HEK293 (cell line): Measurements from ENCODE around the gene C16orf95.

Experiments used
- CTCF ChIA-PET: fragments of 350-600 bp; formaldehyde crosslinking; extraction: SDS; loops from one replicate; lab custom pipeline; 2021; ENCODE audit warnings: antibody characterized with exemption; lab: Yijun Ruan, JAX
- POLR2A ChIA-PET: fragments of 300-600 bp; formaldehyde crosslinking; extraction: SDS; loops from one replicate; lab custom pipeline; 2020; ENCODE audit warnings: antibody characterized with exemption, inconsistent platforms; lab: Yijun Ruan, JAX
- H3K27ac ChIP-seq: fragments of 200-500 bp; sonication (Bioruptor generic); 2 replicates; pipeline ENCODE4 v1.5.1; 2014; ENCODE audit warnings: low read depth, low read length, control low read depth, inconsistent platforms; ENCODE audit errors: extremely low read depth
- H3K36me3 ChIP-seq, 2 experiments: fragments of 200-500 bp in 1 of 2; sonication (Bioruptor generic) in 1 of 2; 1 replicate in 1 of 2; 2 replicates in 1 of 2; pipeline ENCODE4 v1.5.1; 2014 to 2017; ENCODE audit warnings: inconsistent platforms in 2 of 2, low read length in 2 of 2; ENCODE audit not compliant: control insufficient read depth in 2 of 2, insufficient read depth in 1 of 2
- H3K4me1 ChIP-seq: fragments of 200-500 bp; sonication (Bioruptor generic); 2 replicates; pipeline ENCODE4 v1.5.1; 2014; ENCODE audit warnings: mild to moderate bottlenecking, low read length, inconsistent platforms; ENCODE audit not compliant: control insufficient read depth, insufficient read depth
- H3K4me3 ChIP-seq: 2 replicates; pipeline ENCODE4 v1.5.1; 2011; ENCODE audit warnings: low read depth, mild to moderate bottlenecking, control low read depth, low read length, moderate library complexity
- H3K9me3 ChIP-seq: fragments of 200-500 bp; sonication (Bioruptor generic); 2 replicates; pipeline ENCODE4 v1.5.1; 2014; ENCODE audit warnings: low read depth, low read length, inconsistent platforms; ENCODE audit not compliant: control insufficient read depth, insufficient read depth
- AEBP2 ChIP-seq: fragments of 450-650 bp; formaldehyde crosslinking; IDR thresholded peaks from 2 replicates; pipeline ENCODE4 v1.5.1; 2016; ENCODE audit warnings: missing biosample characterization, missing genetic modification characterization, borderline replicate concordance
- GLI2 ChIP-seq: fragments of 450-650 bp; formaldehyde crosslinking; IDR thresholded peaks from 2 replicates; pipeline ENCODE4; 2017; ENCODE audit warnings: missing biosample characterization, missing genetic modification characterization, low read depth, borderline replicate concordance
- KLF1 ChIP-seq: fragments of 450-650 bp; formaldehyde crosslinking; IDR thresholded peaks from 2 replicates; pipeline ENCODE4 v1.5.1; 2016; ENCODE audit warnings: missing biosample characterization, missing genetic modification characterization
- MEIS1 ChIP-seq: sonication (generic); formaldehyde crosslinking; IDR thresholded peaks from 2 replicates; pipeline ENCODE4 v1.8.1; 2022; ENCODE audit warnings: missing genetic modification reagents, mild to moderate bottlenecking, borderline replicate concordance
- PRDM10 ChIP-seq: fragments of 450-650 bp; formaldehyde crosslinking; IDR thresholded peaks from 2 replicates; pipeline ENCODE4 v1.5.1; 2016; ENCODE audit warnings: missing biosample characterization, missing genetic modification characterization
- SP2 ChIP-seq: fragments of 450-650 bp; formaldehyde crosslinking; IDR thresholded peaks from 2 replicates; pipeline ENCODE4 v1.5.1; 2016; ENCODE audit warnings: missing biosample characterization, missing genetic modification characterization
- SP7 ChIP-seq: fragments of 450-650 bp; formaldehyde crosslinking; IDR thresholded peaks from 2 replicates; pipeline ENCODE4 v1.5.1; 2016; ENCODE audit warnings: missing biosample characterization, missing genetic modification characterization
- TRIM28 ChIP-seq: IDR thresholded peaks from 2 replicates; pipeline ENCODE4 v1.6.1; 2011; ENCODE audit warnings: low read length, control low read depth, borderline replicate concordance
- ZBTB17 ChIP-seq: fragments of 450-650 bp; formaldehyde crosslinking; IDR thresholded peaks from 2 replicates; pipeline ENCODE4 v1.5.1; 2016; ENCODE audit warnings: missing biosample characterization, missing genetic modification characterization
- ZNF174 ChIP-seq: fragments of 450-650 bp; formaldehyde crosslinking; IDR thresholded peaks from 2 replicates; pipeline ENCODE4 v1.5.0; 2017; ENCODE audit warnings: missing biosample characterization, mild to moderate bottlenecking, missing genetic modification characterization
- ZNF24 ChIP-seq: fragments of 450-650 bp; formaldehyde crosslinking; IDR thresholded peaks from 2 replicates; pipeline ENCODE4 v1.5.1; 2016; ENCODE audit warnings: missing biosample characterization, missing genetic modification characterization
- ZNF292 ChIP-seq: fragments of 450-650 bp; formaldehyde crosslinking; IDR thresholded peaks from 2 replicates; pipeline ENCODE4 v1.5.1; 2016; ENCODE audit warnings: low read depth, missing biosample characterization, missing genetic modification characterization, borderline replicate concordance
- ZNF416 ChIP-seq: fragments of 450-650 bp; formaldehyde crosslinking; IDR thresholded peaks from 2 replicates; pipeline ENCODE4 v1.5.1; 2016; ENCODE audit warnings: missing biosample characterization, missing genetic modification characterization
- ZNF426 ChIP-seq: fragments of 450-650 bp; formaldehyde crosslinking; IDR thresholded peaks from 2 replicates; pipeline ENCODE4 v1.5.1; 2017; ENCODE audit warnings: missing biosample characterization, missing genetic modification characterization, mild to moderate bottlenecking, inconsistent platforms, moderate library complexity
- ZNF48 ChIP-seq: fragments of 450-650 bp; formaldehyde crosslinking; IDR thresholded peaks from 2 replicates; pipeline ENCODE4 v1.5.1; 2016; ENCODE audit warnings: missing biosample characterization, missing genetic modification characterization
- ZNF488 ChIP-seq: fragments of 450-650 bp; formaldehyde crosslinking; IDR thresholded peaks from 2 replicates; pipeline ENCODE4 v1.5.1; 2016; ENCODE audit warnings: missing biosample characterization, missing genetic modification characterization
- ZNF544 ChIP-seq: fragments of 450-650 bp; formaldehyde crosslinking; IDR thresholded peaks from 2 replicates; pipeline ENCODE4 v1.5.0; 2017; ENCODE audit warnings: missing biosample characterization, missing genetic modification characterization
- ZNF558 ChIP-seq: fragments of 450-650 bp; formaldehyde crosslinking; IDR thresholded peaks from 2 replicates; pipeline ENCODE4 v1.5.1; 2016; ENCODE audit warnings: missing biosample characterization, missing genetic modification characterization
- ZNF621 ChIP-seq: fragments of 450-650 bp; formaldehyde crosslinking; IDR thresholded peaks from 2 replicates; pipeline ENCODE4 v1.5.1; 2017; ENCODE audit warnings: missing biosample characterization, missing genetic modification characterization
- ZNF701 ChIP-seq: fragments of 450-650 bp; formaldehyde crosslinking; IDR thresholded peaks from 2 replicates; pipeline ENCODE4 v1.5.1; 2016; ENCODE audit warnings: missing biosample characterization, missing genetic modification characterization
- ZNF747 ChIP-seq: fragments of 450-650 bp; formaldehyde crosslinking; IDR thresholded peaks from 2 replicates; pipeline ENCODE4 v1.5.1; 2016; ENCODE audit warnings: missing biosample characterization, missing genetic modification characterization
- ZNF785 ChIP-seq: fragments of 450-650 bp; formaldehyde crosslinking; IDR thresholded peaks from 2 replicates; pipeline ENCODE4 v1.5.1; 2016; ENCODE audit warnings: missing biosample characterization, missing genetic modification characterization
- ZNF792 ChIP-seq: fragments of 450-650 bp; formaldehyde crosslinking; IDR thresholded peaks from 2 replicates; pipeline ENCODE4 v1.5.1; 2016; ENCODE audit warnings: missing biosample characterization, missing genetic modification characterization
- TF ChIP-seq, protein P1 (sequence below): fragments of 450-650 bp; formaldehyde crosslinking; IDR thresholded peaks from 2 replicates; pipeline ENCODE4 v1.5.1; 2017; ENCODE audit warnings: missing biosample characterization, missing genetic modification characterization
- TF ChIP-seq, protein P2 (sequence below): fragments of 450-650 bp; formaldehyde crosslinking; IDR thresholded peaks from 2 replicates; pipeline ENCODE4 v1.5.1; 2016; ENCODE audit warnings: missing biosample characterization, missing genetic modification characterization

The C16orf95 gene

GRCh38 chr16:87331241-87331801 is 14.1 kb upstream of the C16orf95 start:
- TF ChIP-seq ZNF416 (tag by site-specific recombination): no peak
- TF ChIP-seq SP7: no peak
- no peak for TF ChIP-seq TRIM28
- no peak for TF ChIP-seq SP2
- no peak for TF ChIP-seq ZNF621
- no peak for TF ChIP-seq PRDM10 (tag by site-specific recombination)
- TF ChIP-seq ZNF426: no peak
- TF ChIP-seq, protein P1, sequence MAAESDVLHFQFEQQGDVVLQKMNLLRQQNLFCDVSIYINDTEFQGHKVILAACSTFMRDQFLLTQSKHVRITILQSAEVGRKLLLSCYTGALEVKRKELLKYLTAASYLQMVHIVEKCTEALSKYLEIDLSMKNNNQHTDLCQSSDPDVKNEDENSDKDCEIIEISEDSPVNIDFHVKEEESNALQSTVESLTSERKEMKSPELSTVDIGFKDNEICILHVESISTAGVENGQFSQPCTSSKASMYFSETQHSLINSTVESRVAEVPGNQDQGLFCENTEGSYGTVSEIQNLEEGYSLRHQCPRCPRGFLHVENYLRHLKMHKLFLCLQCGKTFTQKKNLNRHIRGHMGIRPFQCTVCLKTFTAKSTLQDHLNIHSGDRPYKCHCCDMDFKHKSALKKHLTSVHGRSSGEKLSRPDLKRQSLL (tag by site-specific recombination): no peak
- TF ChIP-seq AEBP2 (tag by site-specific recombination): no peak
- no peak for TF ChIP-seq MEIS1 (CRISPR knock-in tag)
- no peak for TF ChIP-seq ZNF701 (tag by site-specific recombination)
- TF ChIP-seq ZBTB17 (tag by site-specific recombination): no peak
- TF ChIP-seq ZNF558: no peak
- H3K4me3 ChIP-seq: no peak overlapping the region
- peaks cover 0 to 85% of the 10 kb centered on the region in 2 experiments; a peak in 1 of 3 replicates for H3K36me3 ChIP-seq
- H3K27ac ChIP-seq: no peak overlapping the region
- ChIA-PET CTCF (interaction anchor here (1.0 kb wide), 1 partner anchor 9 kb away, joined by 3 read pairs; no protein-coding TSS in a partner anchor), POLR2A (no interaction called here)
- H3K4me1 ChIP-seq: no peaks in the 10 kb centered on the region
- no peaks in the 10 kb centered on the region for H3K9me3 ChIP-seq

DNA sequence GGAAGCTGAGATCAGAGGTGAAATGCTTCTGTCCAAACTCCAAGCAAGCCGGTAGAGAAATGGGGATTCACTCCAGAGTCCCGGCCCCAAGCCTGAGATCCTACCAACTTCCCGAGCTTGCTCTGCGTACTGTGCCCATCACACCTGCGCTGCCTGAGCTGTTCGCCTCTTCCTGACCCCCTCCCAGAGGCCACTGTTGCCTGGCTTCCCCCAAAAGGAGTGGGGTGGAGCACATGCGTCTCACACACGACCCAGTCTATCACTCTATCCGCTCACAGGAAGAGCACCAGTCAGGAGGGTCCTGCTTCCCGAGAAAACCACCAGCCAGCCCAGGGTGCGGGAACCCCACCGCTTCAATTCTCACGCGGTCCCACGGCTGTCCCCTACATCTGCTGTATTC is 13.5 kb upstream of the C16orf95 start:
- H3K27ac ChIP-seq: no peak overlapping the region
- TF ChIP-seq ZNF792 (no peak), ZNF544 (tag by site-specific recombination) (no peak), ZNF174 (no peak), KLF1 (tag by site-specific recombination) (no peak), GLI2 (tag by site-specific recombination) (no peak), ZNF24 (tag by site-specific recombination) (no peak), ZNF292 (no peak), ZNF747 (tag by site-specific recombination) (no peak), ZNF48 (no peak), ZNF785 (tag by site-specific recombination) (no peak), ZNF488 (tag by site-specific recombination) (no peak), TRIM28 (no peak)
- TF ChIP-seq, protein P2, sequence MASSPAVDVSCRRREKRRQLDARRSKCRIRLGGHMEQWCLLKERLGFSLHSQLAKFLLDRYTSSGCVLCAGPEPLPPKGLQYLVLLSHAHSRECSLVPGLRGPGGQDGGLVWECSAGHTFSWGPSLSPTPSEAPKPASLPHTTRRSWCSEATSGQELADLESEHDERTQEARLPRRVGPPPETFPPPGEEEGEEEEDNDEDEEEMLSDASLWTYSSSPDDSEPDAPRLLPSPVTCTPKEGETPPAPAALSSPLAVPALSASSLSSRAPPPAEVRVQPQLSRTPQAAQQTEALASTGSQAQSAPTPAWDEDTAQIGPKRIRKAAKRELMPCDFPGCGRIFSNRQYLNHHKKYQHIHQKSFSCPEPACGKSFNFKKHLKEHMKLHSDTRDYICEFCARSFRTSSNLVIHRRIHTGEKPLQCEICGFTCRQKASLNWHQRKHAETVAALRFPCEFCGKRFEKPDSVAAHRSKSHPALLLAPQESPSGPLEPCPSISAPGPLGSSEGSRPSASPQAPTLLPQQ (tag by site-specific recombination): no peak
- TF ChIP-seq, all 188 proteins: peak for 0
- ChIA-PET CTCF (no interaction called here), POLR2A (no interaction called here)
- H3K4me1 ChIP-seq: no peaks in the 10 kb centered on the region
- no peaks in the 10 kb centered on the region for H3K9me3 ChIP-seq
- H3K36me3 ChIP-seq: peaks cover 0 to 78% of the 10 kb centered on the region in 2 experiments; a peak in 1 of 3 replicates
- no peak overlapping the region for H3K4me3 ChIP-seq
